ENCODE results near the gene ZNF775.

Gene ZNF775

DNA sequence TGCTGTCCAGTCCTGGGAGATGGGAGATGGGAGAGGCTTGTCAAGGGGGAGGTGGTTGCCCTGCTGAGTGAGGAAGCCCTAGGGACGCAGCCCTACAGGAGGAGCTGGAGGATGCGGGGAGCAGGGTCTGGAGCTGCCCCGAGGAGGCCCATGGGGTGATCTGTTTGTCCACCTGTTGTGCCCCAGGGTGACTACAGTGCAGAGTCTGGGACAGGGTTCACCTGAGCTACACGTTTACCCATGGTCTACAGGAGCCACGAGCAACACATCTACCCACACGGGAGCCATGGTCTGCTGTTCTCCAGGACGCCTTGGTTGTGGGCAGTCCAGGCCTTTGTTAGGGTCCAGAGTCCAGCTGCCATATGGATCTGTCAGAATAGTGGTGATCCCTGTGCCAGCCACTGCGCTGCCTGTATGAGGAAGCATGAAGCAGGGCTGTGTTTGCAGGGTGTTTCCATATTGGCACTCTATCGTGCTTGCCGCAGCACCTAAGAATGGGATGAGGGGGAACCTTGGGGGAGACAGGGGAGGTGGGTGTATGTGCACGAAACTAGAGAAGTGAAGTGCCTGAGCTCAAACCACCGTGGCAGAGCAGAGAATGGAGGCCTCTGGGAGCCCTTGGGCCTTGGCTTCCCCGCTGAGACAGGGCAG lies 23.7 kb downstream of the ZNF775 start:
- DNase-seq, result no peak

- DNase-seq, result no peak
Measured at GRCh38 chr7:150403376-150404171, 24.4 kb downstream of the ZNF775 start.

DNA sequence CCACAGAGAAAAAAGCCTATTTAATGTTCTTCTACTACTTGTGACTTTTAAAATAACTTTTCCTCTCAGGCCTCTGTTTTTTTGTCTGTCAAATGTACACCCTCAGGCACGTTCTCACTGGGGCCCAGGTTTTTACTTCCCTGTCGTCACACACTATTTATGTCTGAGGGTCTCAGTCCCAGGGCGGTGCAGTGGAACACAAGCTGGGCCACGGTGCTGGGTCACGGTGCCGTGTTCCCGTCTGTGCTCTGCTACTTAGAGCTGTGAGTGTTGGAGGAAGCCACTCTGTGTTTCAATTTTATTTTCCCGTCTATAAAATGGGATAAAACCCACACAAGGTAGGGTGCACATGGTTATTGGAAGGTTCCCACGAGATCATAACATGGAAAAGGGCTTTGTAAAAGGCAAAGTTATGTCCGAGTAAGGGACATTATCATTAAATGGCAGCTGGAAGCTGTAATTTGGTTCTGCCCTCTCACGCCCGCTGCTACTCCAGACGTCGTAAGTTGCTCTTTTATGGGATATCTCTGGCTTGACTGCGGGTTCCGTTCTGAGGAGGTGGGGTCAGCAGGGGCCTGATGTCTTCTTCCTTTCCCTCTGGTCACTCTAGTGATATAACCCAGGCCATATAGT lies 25.2 kb downstream of the ZNF775 start:
- no peak for DNase-seq

DNA sequence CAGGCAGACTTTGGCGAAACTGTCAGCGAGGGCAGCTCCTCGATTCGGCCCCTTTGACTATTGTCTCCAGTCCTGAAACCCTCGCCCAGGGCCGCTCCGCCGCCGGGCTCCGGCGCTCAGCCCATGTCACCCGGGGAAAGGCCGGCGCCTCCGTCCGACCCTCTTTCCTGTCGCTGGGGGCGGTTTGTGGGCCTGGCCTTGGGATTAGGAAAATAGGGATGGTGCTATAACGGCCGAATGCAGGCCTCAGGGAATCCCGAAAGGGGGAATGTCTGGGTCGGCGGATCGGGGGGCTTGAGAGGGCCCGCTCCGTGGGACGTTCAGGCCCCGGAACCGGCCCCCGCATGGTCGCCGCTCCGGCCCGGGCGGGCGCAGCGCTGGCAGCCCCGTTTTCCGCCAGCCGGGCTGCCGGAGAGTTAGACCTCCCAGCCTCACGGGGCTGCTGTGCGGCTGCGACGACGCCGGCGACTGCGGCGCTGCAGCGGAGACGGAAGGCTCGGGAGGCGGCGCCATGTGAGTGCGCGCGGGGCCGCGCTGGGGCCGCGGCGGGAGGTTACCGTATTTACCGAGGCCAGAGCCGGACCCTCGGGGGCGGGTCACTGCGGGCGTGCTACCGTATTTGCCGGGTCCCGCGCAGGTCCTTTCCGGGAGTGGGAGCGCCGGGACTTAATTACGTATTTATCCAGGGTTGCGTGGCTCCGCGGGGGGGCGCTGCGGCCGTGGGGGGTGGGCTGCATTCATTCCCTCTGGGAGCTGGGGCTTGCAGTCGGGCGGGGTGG lies 25.9 kb downstream of the ZNF775 start:
- DNase-seq, result peak; percentile 45

DNA sequence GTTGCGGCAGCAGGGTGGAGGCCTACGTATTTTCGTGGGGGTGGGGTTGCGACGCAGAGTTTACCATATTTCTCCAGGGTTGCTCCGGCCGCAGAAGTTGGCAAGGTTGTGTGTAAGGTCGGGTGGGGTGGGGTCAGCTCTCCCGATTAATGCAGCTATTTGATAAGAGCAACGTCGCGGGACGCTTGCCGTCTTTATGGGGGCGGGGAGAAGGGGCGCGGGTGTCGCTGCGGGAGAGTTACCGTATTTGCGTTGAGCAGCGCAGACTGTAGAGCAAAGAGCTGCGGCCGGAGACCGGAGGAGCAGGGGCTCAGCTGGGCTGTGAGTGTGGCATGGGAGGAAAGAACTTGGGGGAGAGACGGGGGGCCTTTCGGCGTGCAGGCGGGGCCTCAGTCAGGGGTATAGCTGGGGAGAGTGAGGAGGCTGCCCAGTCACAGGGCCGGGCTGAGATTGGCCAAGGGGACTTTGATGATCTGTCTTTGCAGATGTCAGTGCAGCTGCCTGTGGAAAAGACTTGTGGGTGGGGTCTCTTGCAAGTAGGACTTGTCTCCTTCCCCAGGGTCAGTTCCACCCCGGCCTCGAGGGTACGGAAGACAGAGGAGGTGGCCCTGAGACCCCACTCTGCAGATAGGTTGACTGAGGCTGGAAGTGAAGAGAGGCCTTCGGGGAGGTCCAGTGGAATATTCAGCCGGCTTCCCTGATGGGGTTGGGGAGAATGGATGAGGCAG lies 26.6 kb downstream of the ZNF775 start:
- DNase-seq, result no peak

DNA sequence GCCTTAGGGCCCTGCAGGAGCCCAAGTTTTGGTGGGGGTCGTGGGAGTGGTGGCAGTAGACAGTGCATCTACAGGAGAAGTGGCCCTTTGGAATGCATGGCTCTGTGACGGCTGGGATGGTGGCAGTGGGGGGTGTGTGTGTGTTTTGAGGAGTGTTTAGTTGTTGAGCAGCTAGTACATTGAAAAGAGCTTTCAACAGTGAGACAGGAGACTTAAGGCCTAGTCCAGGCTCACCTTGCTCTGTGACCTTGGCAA lies 27.1 kb downstream of the ZNF775 start:
- DNase-seq, result no peak

GRCh38 chr7:150406567-150407421 lies 27.7 kb downstream of the ZNF775 start:
- no peak for DNase-seq

DNA sequence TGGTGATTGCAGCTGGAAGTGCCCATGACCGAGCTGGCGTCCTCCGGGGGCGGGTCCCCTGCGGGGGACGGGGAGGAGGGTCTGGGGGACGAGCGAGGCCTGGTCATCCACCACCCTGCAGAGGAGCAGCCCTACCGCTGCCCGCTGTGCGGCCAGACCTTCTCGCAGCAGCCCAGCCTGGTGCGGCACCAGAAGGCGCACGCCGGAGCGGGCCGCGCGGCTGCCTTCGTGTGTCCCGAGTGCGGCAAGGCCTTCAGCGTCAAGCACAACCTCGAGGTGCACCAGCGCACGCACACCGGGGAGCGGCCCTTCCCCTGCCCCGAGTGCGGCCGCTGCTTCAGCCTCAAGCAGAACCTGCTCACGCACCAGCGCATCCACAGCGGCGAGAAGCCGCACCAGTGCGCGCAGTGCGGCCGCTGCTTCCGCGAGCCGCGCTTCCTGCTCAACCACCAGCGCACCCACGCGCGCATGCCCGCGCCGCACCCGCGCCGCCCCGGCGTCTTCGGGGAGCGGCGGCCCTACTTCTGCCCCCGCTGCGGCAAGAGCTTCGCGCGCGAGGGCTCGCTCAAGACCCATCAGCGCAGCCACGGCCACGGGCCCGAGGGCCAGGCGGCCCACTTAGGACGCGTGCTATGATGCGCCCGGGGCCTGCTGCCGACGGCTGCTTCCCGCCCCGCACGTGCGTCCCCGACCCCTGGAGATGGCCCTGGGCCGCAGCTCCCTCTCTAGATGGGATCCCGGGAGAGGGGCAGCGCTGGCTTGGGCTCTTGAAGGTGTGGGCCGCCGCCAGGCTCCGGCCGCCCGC lies 28.7 kb downstream of the ZNF775 start:
- DNase-seq, result no peak

DNA sequence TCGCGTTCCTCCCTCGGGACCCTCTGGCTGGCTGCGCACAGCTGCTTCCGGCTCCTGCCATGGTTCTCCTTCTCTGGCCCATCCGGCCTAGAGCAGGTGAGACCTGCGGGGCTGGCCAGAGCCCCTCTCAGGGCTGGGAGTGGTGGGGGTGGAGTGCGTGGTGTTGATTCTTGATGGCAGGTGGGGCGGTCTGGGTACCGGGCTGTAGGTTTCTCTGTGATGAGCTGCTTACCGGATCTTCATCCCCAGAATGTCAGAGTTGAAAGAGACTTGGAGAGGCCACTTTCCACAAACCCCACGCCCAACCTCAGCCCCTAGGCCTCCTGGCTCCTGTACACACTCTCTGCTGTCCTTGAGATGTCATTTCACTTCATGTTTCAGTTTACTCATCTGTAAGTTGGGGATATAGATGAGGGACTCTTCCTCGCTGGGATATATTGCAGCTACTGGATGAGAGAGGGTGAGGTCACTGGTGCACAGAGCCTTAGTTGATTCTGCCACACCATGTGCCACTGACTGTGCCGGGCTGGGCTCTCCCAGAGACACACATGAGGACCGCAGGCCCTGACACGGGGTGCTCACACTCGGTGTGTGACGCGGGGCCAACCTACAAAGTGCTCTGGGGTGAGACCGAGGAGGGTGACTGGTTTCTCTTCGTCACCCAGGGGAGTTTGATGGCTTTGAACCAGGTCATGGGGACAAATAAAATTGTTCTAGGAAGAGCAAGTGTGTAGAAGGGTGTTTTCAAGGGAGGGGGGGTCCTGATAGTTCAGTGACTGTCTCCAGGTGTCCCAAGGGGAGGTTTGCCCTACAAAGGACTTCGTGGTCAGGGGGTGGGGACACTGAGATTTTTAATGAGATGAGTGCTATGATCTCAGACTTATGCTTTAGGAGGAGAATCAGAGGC lies 29.5 kb downstream of the ZNF775 start:
- DNase-seq, result no peak

GRCh38 chr7:150409300-150410030 lies 30.3 kb downstream of the ZNF775 start:
- DNase-seq, result no peak

DNA sequence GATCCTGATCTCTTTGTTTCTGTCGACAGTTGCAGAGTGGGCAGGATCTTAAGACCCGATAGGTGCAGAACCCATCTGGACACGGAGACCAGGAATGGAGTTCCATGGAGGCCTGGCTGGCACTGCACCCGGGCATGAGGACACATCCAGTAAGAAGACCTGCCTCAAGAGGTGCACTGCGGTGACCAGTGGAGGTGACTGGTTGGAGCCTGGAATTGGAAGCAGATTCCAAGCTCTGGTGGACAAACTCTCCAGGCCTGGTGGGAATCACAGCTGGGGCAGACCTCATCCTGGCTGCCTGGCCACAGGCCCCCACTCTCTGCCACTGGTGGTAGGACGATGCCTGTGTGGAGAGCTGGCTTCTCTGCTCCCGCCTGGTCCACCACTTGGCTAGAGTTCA lies 31.0 kb downstream of the ZNF775 start:
- DNase-seq, result no peak

DNA sequence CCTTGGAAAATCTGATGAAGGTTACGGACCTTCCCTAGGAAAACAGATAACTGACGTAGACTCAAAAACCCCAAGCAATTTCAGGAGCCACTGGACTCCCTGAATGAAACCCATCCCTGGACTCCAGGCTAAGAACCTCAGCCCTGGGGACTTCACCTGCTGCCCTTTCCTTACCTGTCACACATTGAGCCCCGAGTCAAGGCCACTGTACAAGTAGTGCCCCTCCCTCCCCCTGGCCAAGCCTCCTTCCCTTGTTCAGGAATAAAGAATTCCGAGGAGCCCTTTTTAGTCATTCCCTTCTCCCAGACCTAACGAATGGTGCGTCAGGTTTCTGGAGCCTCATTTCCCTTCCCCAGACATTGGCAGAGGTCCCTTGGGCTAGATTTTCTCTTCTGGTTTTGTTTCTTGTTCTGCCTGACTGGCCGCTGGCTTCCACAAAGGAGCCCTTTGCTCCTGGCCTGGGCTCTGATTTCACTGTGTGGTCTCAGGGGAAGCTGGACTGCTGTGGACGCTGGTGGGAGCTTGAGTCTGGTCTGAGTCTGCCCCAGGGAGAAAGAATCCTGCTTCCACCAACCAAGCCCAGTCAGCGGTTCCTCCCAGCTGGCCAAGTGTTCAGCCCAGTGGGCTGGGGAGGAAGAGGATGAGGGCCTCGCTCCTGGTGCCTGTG lies 31.7 kb downstream of the ZNF775 start:
- DNase-seq, result no peak

DNA sequence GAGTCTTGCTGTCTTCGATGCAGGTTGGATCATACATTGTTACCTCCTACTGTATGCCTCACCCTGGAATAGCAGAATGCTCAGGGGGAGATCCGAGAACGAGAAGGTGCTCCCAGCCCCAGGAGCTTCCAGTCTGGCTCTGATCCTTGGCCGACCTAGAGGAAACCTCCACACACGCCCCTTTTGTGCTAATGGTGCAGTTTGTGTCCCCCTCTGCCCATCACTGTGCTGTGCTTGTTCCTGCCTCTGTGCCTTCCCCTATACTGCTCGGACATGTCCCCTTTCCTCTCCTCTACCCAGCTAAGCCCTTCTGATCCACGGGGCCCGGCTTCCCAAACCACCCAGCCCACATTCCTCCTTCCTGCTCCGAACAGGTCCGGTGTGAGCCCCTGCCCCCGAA lies 32.5 kb downstream of the ZNF775 start:
- no peak for DNase-seq

DNA sequence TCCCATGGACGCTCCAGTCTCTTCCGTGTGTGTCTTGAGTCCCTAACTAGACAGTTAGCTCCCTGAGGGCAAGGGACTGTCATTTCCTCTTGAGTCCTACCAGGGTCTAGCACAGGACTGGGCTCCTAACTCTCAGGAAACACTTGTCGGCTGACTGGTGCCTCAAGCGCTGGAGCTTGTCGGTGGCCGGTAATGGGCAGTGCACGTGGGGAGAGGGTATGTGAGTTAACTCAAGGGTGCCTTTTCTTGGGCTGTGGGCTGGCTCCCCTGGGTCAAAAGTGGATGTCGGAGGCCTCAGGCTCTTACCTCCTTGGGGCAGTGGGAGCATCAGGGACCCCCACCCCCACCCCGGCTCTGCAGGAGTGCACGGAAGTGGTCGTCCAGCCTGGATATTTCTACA lies 32.9 kb downstream of the ZNF775 start:
- DNase-seq, result no peak

DNA sequence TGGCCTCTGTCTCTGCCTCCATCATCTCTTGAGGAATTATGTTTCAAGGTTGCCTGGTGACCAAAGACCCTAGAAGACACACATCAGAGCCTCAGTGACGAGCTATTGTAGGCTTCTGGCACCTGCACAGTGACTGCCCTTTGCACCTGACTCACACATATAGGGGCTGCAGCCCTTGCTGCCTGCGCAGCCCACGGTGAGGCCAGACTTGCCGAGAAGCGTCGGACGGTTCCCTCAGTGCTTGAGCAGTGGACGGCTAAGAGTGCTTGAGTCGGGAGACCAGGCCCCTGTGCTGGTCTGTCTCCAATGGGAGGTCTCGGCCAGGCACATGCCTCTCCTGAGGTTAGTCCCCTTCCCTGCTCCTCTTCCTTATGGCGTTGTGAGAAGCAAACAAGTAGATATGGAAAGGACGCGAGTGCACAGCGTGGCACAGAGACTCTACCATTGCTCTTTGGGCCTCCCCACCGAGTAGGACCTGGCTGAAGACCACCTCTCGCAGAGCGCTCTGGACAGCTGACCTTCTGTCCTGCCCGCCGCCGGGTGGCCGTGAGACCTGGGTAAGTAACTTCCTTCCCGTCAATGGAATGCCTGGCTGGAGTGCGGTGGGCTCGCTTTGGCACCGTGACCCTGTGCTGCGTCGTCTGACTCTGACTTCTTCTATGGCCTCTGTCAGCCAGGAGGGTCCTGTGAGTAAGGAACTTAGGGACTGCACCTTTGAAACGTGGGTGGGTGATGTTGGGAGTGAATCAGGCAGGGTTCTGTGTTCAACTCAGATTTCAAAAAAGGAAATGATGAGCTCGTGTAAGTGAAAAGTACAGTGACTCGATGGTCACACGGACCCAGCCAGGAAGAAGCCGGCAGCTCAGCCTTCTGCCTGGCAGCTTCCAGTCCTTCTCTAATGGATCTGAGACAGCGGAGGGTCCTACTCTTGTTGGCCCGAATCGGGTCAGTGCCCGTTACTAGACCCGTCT lies 33.7 kb downstream of the ZNF775 start:
- no peak for DNase-seq

DNA sequence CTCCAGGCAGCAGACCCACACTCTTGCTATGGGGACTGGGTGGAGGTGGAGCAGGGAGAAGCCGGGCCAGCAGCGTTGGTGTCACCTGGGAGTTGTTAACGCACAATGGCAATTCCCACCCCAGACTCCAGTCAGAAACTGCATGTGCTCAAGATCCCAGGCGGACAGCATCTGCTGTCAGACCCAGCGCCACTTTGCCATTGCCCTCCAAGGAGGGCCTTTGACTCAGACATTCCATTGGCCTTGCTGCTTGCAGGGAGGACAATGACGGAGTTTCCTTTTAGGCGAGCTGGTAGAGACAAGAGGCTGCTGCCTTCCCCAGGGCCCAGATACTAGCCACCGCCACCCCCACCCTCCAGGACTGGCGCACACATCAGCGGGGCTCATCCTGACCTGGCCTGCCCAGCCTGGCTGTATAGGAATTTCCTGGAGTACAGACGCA lies 34.5 kb downstream of the ZNF775 start:
- DNase-seq, result no peak
